ENCODE results near the gene FLG. TPM values are rescaled to one million over a fixed set of nuclear protein-coding genes. Genes with fewer than 3 reads are reported as not detected.

Gene FLG
- 0.01 TPM in 3 of 5 replicates, not detected in the others for total RNA-seq (2022; extraction: Qiagen RNA extraction)

DNA sequence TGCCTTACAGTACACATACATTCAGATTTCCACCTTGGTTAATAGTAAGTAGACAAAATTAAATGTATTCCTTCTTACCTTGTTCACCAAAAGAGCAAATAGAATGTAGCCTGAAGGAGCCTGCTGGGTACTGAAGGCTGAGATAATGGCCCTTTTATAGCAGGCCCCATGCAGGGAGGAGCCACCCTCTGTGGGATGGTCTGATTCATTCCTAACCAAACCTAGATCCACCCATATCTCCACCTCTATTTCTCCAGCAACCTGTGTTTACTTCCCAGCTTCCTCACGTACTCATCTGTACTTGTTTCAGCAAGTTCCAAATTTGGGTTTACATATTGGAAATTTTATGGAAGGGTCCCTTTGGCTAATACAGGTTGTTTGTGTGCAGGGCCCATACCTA lies at the start of gene FLG:
TSS of gene FLG (minus strand) at position 129 of the 400 bp plus-strand sequence. CDS start 9,783 bp downstream, outside the sequence.

DNA sequence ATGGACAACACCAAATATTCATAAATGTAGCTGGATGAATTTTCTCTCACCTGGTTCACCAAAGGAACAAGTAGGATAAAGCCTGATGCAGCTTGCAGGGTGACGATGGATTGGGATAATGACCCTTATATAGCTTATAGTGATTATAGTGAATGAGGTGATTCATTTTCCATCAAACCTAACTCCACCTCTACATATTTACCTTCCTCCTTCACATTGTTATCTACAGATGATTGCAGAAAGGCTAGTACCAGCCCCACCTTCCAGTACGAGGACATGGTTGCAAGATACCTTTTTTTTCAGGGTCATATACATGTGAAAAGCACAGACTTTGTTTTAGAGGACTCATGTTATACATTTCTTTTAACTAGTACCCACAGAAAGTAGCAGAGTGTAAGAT lies 34.9 kb upstream of the FLG start, which contains the start of gene FLG2:
TSS of gene FLG2 (minus strand) at position 101 of the 400 bp plus-strand sequence. CDS start 1,122 bp downstream, outside the sequence.

Other genes starting within 250 kb of the FLG start
- gene TCHHL1, start 236.2 kb downstream of the FLG start, total RNA-seq (2022; extraction: Qiagen RNA extraction), result not detected in 5 replicates
- 0.23 to 0.28 TPM (median 0.25 TPM) in 5 replicates for gene TCHH, start 209.8 kb downstream of the FLG start, total RNA-seq (2022; extraction: Qiagen RNA extraction)
- gene RPTN, start 166.0 kb downstream of the FLG start, total RNA-seq (2022; extraction: Qiagen RNA extraction), result 0.02 TPM in 2 of 5 replicates, not detected in the others
- gene HRNR, start 101.0 kb downstream of the FLG start, total RNA-seq (2022; extraction: Qiagen RNA extraction), result 0.01 TPM in 2 of 5 replicates, not detected in the others
- not detected in 5 replicates for gene FLG2, start 34.8 kb upstream of the FLG start, total RNA-seq (2022; extraction: Qiagen RNA extraction)
- gene CRNN, start 89.0 kb upstream of the FLG start, total RNA-seq (2022; extraction: Qiagen RNA extraction), result not detected in 5 replicates
- not detected in 5 replicates for gene LCE5A, start 185.6 kb upstream of the FLG start, total RNA-seq (2022; extraction: Qiagen RNA extraction)
- 0.27 to 0.84 TPM (median 0.45 TPM) in 5 replicates for gene CRCT1, start 189.2 kb upstream of the FLG start, total RNA-seq (2022; extraction: Qiagen RNA extraction)
- gene LCE3E, start 241.5 kb upstream of the FLG start, total RNA-seq (2022; extraction: Qiagen RNA extraction), result 0.12 to 0.24 TPM (median 0.20 TPM) in 4 of 5 replicates, not detected in the other